Colonic mucosa (tissue), 4 donors: ENCODE results near the gene MIOS. TPM values are rescaled to one million over a fixed set of nuclear protein-coding genes. Genes with fewer than 3 reads are reported as not detected.

Experiments
- DNase-seq: peaks from one replicate; pipeline ENCODE4 v3.0.0-alpha.2; 2020
- H3K27ac ChIP-seq: fragments of 200-600 bp; one replicate; pipeline ENCODE4 v1.8.0; 2021
- H3K27me3 ChIP-seq: fragments of 200-600 bp; one replicate; pipeline ENCODE4 v1.8.0; 2021
- H3K36me3 ChIP-seq: fragments of 200-600 bp; one replicate; pipeline ENCODE4 v1.8.0; 2021
- H3K4me1 ChIP-seq: fragments of 200-600 bp; one replicate; pipeline ENCODE4 v1.8.0; 2021; ENCODE audit warnings: mild to moderate bottlenecking
- H3K4me3 ChIP-seq: fragments of 200-600 bp; one replicate; pipeline ENCODE4 v1.8.0; 2021
- H3K9ac ChIP-seq, 2 donors: one replicate each; pipeline ENCODE4 v1.7.0; 2013; ENCODE audit warnings: control low read depth in 2 of 2, low read depth in 2 of 2, low read length in 2 of 2
- H3K9me3 ChIP-seq: fragments of 200-600 bp; one replicate; pipeline ENCODE4 v1.8.0; 2021
- intact Hi-C: fragments of 100-400 bp; cut with DNase I; formaldehyde crosslinking; loops from one replicate; pipeline ENCODE4 v1.14.1; 2022
- total RNA-seq, 2 donors: library from RNA; stranded (reverse); fragmentation: NEBNext Ultra II Directional in 1 of 2; extraction: Animal tissue kit (Norgen Biotek cat#: 25700) in 1 of 2; gene quantifications; one replicate each; pipeline ENCODE4 v1.2.1, GENCODE V29; 2021
- TF ChIP-seq, protein P1 (sequence below): fragments of 200-600 bp; IDR thresholded peaks from one replicate; pipeline ENCODE4 v1.8.0; 2022; ENCODE audit warnings: antibody characterized with exemption, mild to moderate bottlenecking
- donor health status: healthy.
- donor health status: DM: no; HTN: no; CAD: no.
- donor health status: DM: no; HTN: no; CAD: no.

The MIOS gene
- total RNA-seq, 2 donors from 2014 or later, result 23.7 to 26.8 TPM

DNA sequence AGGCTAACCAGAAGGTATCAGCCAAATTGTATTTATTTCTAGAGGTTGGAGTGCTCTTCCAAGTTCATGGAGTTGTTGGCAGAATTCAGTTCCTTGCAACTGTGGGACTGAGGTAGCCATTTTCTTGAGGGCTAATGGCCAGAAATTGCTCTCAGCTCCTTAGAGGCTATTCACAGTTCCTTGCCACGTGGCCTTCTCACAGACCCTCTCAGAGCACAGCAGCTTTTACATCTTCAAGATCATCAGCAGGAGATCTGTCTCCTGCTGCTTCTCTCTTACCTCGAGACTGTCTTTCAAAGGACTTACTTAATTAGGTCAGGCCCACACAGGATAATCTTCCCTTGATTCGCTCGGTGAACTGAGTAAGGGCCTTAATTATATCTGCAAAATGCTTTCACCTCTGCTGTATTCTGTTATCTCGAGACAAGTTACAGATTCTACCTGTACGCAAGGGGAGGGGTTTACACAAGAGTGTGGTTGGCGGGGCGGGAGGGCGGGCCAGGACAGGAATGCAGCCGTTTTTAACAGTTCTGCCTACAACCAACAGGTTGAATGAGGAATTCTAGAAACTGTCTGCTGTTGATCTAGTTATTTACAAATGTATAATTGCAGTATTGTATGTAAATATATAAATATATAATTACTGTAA lies 15.0 kb downstream of the MIOS start:
- TF ChIP-seq, protein P1, sequence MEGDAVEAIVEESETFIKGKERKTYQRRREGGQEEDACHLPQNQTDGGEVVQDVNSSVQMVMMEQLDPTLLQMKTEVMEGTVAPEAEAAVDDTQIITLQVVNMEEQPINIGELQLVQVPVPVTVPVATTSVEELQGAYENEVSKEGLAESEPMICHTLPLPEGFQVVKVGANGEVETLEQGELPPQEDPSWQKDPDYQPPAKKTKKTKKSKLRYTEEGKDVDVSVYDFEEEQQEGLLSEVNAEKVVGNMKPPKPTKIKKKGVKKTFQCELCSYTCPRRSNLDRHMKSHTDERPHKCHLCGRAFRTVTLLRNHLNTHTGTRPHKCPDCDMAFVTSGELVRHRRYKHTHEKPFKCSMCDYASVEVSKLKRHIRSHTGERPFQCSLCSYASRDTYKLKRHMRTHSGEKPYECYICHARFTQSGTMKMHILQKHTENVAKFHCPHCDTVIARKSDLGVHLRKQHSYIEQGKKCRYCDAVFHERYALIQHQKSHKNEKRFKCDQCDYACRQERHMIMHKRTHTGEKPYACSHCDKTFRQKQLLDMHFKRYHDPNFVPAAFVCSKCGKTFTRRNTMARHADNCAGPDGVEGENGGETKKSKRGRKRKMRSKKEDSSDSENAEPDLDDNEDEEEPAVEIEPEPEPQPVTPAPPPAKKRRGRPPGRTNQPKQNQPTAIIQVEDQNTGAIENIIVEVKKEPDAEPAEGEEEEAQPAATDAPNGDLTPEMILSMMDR, result no peak
- DNase-seq, result no peak
- no peak overlapping the region for H3K4me3 ChIP-seq
- no peaks in the 10 kb centered on the region for H3K27me3 ChIP-seq
- H3K27ac ChIP-seq, result no peak overlapping the region
- H3K4me1 ChIP-seq, result no peaks in the 10 kb centered on the region
- intact Hi-C loops, result no loop called here
- H3K9me3 ChIP-seq, result no peaks in the 10 kb centered on the region
- H3K9ac ChIP-seq, result no peak overlapping the region
- no peaks in the 10 kb centered on the region for H3K36me3 ChIP-seq

DNA sequence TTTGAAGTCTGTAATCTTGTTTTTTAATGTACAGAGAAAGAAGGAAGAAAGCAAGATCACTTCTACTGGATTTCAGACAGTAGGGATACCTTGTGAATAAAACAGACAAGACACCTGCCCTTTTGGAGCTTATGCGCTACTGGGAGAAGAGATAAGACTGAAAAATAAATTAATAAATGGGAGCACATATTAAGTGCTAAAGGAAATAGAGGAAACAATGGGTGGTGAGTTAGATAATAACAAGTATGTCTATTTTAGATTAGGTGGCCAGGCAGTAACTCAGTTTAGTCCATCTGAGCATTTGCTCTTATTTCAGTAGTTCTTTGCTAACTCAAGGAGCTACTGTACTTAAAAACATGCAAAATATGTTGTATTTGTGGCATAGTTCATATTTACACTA lies 15.9 kb downstream of the MIOS start:
- no peaks in the 10 kb centered on the region for H3K4me1 ChIP-seq
- no peak overlapping the region for H3K4me3 ChIP-seq
- no peak for DNase-seq
- H3K27ac ChIP-seq, result no peak overlapping the region
- intact Hi-C loops, result no loop called here
- H3K9me3 ChIP-seq, result no peaks in the 10 kb centered on the region
- no peaks in the 10 kb centered on the region for H3K27me3 ChIP-seq
- TF ChIP-seq, protein P1, result no peak
- H3K36me3 ChIP-seq, result no peaks in the 10 kb centered on the region
- H3K9ac ChIP-seq, result no peak overlapping the region

GRCh38 chr7:7583731-7584130 lies 17.0 kb downstream of the MIOS start:
- no peak overlapping the region for H3K27ac ChIP-seq
- H3K9me3 ChIP-seq, result no peaks in the 10 kb centered on the region

DNA sequence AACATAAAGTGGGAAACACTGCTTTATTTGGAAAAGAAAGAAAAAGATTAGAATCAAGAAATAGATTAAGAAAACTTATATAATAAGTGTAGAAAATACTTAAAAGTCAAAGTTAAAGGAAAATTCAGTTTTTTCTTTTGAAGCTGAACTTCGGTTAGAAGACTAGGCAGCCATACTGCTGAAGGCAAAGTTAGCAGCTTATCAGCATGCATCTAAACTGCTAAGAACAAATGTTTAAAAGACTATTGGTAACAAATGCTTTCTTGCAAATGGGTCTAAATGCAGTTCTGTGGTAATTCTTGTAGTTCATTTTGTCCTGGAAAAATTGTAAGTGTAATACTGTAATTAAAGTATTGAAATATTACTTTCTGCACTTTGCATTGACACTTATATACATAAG lies 18.0 kb downstream of the MIOS start:
- H3K27ac ChIP-seq, result no peak overlapping the region
- H3K4me1 ChIP-seq, result no peaks in the 10 kb centered on the region
- intact Hi-C loops, result no loop called here
- H3K27me3 ChIP-seq, result no peaks in the 10 kb centered on the region
- H3K9ac ChIP-seq, result no peak overlapping the region
- H3K4me3 ChIP-seq, result no peak overlapping the region
- TF ChIP-seq, protein P1, result no peak
- H3K36me3 ChIP-seq, result no peaks in the 10 kb centered on the region
- no peak for DNase-seq
- no peaks in the 10 kb centered on the region for H3K9me3 ChIP-seq

More at GRCh38 chr7:7583731-7584130, 17.0 kb downstream of the MIOS start:
- Histone ChIP-seq H3K36me3 (no peaks in the 10 kb centered on the region), H3K27me3 (no peaks in the 10 kb centered on the region), H3K4me3 (no peak overlapping the region), H3K4me1 (no peaks in the 10 kb centered on the region), H3K9ac (no peak overlapping the region)
- DNase-seq, result no peak
- TF ChIP-seq, protein P1, result no peak
- intact Hi-C loops, result no loop called here

DNA sequence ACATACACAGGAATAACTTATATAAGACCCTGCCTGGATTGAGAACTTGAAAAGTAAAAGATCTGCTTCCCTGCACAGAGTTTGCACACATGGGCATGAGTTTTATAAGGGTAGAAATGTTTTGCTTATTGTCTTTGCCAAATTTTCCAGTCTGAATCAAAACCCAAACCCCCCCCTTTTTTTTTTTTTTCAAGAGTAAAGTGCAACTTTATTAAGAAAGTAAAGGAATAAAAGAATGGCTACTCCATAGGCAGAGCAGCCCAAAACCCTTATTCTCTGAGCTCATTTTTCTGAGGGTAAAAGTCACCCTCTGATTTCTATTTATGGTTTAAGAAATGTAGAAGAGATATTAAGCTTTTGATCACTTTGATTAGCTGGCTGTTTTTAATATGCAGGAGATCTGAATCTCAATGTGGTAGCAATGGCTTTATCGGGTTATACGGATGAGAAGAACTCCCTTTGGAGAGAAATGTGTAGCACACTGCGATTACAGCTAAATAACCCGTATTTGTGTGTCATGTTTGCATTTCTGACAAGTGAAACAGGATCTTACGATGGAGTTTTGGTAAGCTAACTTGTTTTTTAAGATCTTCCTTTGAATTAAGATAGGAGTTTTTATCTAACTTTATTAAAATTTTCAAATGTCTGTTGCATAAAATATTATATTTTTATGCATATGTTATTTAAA lies 18.7 kb downstream of the MIOS start:
- no peak overlapping the region for H3K9ac ChIP-seq
- H3K4me1 ChIP-seq, result no peaks in the 10 kb centered on the region
- no peaks in the 10 kb centered on the region for H3K9me3 ChIP-seq
- TF ChIP-seq, protein P1, result no peak
- no peak for DNase-seq
- no peaks in the 10 kb centered on the region for H3K36me3 ChIP-seq
- intact Hi-C loops, result no loop called here
- H3K27ac ChIP-seq, result no peak overlapping the region
- H3K4me3 ChIP-seq, result no peak overlapping the region
- no peaks in the 10 kb centered on the region for H3K27me3 ChIP-seq
